HG03159 (cell line): ENCODE results near the gene ARHGAP24.

Source experiments
- ATAC-seq: cut with Tn5 transposase; IDR thresholded peaks from one replicate; pipeline ENCODE4 v1.9.1; 2021; ENCODE audit warnings: mild to moderate bottlenecking, moderate library complexity; ENCODE audit not compliant: unreplicated experiment

The ARHGAP24 gene

GRCh38 chr4:85733798-85734197, 258.8 kb downstream of the ARHGAP24 start:
- ATAC-seq = no peak

DNA sequence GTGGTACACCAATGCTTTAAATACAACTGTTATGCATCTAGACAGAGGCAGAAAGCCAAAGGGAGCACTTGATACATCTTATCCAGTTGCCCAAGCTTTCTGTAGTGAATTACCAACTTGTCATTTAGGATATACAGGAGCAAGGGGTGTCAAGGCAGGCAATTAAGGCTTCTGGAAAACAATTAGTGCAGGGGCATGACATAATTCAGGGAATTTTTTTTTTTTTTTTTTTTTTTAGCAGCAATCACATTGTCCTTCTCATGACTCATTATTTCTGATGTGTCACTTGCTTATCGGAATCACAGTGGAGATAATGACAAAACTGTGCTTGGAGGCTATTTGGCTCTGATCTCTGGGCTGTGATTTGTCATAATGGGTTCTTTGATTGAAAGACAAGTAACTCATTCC, 259.5 kb downstream of the ARHGAP24 start:
- no peak for ATAC-seq

GRCh38 chr4:85736571-85736970, 261.6 kb downstream of the ARHGAP24 start:
- ATAC-seq = no peak

GRCh38 chr4:85737254-85737653, 262.3 kb downstream of the ARHGAP24 start:
- no peak for ATAC-seq

DNA sequence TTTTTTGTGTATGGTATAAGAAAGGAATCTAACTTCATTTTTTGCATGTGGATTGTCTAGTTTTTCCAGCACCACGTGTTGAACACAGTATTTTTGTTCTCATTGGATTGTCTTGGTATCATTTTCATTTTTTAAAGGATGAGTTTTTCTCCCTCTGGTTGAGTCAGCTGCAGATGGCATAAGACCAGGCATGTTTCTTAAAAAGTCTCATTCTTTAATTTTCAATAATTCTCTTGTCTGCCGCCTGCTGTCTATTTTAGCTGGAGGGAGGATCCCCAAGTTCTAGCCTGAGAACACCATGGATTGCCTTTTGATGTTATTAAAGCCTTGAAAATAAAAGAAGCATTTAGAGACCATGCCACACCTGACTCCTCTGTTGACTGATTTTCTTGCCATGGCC, 263.8 kb downstream of the ARHGAP24 start:
- no peak for ATAC-seq

- no peak for ATAC-seq
Measured at GRCh38 chr4:85740431-85740861, 265.5 kb downstream of the ARHGAP24 start.

DNA sequence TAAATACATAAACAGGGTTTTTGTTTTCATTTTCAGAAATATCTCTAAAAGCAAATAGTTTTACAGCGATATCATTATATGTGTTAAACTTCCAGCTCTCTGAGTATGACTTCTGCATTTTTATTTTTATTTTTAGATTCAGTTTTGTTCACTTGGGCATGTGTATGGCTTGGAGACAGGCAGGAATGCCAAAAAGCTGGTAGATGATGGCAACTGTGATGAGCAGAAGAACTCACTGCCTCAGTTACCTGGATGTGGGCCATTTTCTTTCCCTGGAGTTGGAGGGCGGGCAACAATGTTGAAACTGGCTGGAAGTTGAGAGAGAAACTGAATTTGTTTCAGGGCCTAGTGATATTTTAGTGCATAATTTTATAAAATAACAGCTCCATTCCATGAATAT, 266.4 kb downstream of the ARHGAP24 start:
- no peak for ATAC-seq

DNA sequence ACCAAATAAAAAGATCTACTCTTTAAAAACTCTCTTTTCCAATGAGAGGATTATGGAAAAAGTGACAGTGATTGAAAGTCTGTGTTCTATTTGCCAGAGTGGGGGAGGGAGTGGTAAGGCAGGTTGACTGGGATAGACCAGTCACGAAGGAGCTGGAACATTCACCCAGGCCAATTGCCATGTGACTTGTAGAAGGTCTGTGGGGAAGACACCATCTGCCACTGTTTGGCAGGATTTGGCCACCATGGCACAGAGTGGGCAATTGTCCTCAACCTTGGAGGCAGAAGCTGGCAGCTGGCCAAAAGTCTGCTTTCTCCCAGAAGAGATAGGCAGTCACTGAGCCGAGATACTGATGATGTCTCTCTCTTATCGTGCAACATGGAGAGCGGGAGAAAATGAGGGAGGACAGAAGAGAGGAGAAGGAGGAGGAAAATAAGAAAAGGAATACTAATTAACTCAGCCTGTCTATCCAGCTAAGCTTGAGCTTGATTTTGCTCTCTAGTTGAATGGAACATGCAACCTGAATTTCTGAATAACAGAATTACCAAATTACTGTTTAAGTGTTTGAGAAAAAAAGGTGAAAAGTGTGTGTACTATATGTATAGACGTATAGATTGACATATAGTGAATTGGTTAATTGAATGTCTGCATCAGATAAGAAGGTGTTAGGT, 267.1 kb downstream of the ARHGAP24 start:
- ATAC-seq = no peak

DNA sequence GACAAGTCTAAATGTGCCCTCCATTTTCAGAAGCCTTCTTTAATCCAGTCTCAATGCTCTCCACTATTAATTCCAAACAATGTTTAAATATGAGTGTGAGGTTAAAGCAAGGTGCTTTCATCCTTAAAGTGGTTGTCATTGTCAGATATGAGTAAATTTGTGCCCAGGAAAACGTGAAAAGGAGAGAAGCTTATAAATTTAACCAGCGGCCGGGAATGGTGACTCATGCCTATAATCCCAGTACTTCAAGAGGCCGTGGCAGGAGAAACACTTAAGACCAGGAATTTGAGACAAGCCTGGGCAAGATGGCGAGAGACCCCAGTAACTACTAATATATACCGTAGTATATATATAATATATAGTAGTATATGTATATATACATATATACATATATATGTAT, 270.0 kb downstream of the ARHGAP24 start:
- no peak for ATAC-seq

DNA sequence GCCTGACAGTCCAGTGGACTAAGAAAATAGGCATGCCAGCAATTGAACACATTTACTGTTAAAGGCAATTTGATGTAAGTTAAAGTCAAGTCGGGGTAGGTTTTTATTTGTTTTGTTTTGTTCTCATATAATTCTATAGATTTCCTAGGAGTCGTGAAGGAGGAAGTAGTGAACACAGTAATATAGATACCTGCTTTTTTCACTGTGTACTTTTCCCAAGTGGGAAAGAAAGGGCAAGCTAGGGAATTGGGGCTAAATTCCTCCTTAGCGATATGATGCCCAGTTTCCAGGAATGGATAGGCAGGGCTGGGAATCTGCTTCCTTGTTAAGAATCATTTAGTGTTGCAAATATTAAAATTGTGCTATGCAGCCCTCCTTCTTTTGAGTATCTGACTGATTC, 271.0 kb downstream of the ARHGAP24 start:
- no peak for ATAC-seq

DNA sequence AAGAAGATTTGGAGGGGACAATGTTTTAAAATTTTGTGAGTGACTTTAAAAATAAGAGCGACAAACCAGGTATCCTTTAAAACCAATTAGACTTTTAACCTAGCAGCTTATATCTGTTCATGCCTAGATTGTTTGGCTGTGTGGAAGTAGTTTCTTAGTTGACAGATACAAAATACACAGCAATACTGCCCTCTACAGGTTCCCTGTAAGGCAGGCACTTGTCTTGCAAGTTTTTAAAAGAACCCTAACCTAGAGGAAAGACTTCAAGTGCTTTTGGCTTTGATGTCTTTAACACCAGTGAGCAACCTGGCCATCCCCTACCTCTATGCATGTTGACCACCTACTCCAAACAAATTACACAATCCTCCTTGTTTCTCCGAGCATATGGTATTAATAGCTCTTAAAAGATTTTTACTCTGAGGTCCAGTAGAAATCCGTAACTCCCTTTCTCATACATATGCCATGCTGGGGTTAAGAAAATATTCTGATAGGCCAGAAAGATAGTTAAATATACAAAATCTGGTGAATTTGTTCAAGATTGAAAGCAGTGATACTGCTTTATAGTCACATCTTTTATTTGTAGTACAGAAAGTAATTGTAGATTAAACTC, 273.0 kb downstream of the ARHGAP24 start:
- peak; percentile 68 for ATAC-seq

GRCh38 chr4:85748654-85749053, 273.7 kb downstream of the ARHGAP24 start:
- ATAC-seq = no peak

DNA sequence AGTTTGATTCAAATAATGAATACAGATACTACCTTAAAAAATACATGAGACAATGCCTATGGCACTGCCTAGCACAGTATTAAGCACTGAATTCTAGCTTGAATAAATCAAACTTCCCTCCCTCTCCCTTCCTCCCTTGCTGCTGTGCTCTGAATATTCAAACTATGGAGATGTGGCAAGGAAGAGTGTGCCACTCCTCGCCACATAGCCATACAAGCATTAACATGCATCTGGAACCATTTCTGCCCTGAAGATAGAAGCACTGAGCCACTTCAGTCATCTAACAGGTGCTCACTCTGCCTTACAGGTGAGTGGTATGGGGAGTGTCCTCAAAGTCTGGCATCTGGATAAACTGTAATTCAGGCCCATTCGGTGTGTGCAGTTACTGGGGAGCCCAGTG, 276.9 kb downstream of the ARHGAP24 start:
- no peak for ATAC-seq

GRCh38 chr4:85755285-85755684, 280.3 kb downstream of the ARHGAP24 start:
- ATAC-seq = no peak

- ATAC-seq = peak; percentile 64
Measured at GRCh38 chr4:85756938-85757337, 282.0 kb downstream of the ARHGAP24 start.

DNA sequence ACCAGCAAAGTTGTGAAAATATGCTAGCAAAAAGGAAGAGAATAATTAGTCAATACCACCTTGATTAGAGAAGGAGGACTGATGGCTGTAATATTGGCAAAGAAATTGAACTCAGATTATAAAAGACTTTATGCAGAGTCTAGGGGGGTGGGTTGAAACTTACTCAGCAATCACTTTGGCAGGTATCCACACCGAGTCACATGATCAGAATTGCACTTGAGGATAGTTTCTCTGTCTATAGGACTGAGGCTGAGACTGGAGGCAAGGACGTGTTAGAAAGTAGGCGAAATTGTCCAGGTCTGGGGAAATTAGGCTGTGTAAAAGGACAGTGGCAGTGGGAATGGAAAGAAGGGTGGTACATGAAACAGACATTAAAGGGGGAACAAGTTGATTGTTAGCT, 284.4 kb downstream of the ARHGAP24 start:
- ATAC-seq = no peak

DNA sequence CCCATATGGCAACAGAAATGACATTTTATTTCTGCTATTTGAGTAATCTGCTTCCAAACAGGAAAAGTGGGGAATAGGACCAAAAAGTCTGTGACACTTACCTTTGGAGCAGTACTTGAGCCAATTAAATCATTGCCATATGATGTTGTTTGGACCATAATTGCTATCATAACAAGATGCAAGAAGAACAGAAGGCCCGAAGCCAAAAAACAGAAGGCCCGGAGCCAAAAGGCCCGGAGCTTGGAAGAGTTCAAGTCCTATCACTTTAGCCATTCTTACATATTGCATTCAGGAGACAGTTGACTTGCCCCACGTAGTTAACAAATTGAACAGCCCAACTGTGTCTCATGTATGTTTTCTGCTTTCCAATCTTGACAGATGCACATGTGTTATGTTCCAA, 285.6 kb downstream of the ARHGAP24 start:
- no peak for ATAC-seq

DNA sequence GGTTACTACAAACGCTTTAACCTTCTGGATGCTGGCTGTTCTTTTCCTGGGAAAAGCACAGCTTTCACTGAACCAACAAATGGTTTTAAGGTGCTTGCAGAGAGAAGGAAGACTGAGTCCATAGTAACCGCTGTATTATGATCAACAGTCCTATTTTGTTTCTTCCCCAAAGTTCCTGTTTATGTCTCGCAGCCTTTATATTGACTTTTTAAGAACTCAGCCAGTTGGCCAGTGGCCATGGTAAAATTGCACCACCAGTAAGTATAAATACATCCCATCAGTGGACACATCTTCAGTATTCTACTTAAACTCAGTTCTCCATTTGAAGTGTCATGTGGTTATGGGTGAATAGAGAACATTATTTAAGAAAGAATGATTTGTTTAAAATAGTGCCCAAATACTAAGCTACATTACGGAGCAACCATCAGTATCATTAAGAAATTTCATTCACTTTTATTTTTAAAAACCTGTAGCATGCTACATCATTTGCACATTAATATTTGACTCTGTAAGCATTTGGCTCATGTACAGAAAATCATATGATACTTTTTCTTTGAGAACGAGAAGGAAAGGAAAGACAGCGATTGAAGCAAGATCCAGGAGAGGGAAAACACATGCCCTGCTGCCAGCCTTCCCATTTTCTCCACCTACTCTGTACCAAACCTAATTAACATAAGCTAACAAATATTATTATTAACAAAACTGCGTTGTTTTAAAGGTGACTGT, 287.0 kb downstream of the ARHGAP24 start:
- no peak for ATAC-seq

- no peak for ATAC-seq
Measured at GRCh38 chr4:85762529-85762871, 287.6 kb downstream of the ARHGAP24 start.

- no peak for ATAC-seq
Measured at GRCh38 chr4:85763202-85763601, 288.3 kb downstream of the ARHGAP24 start.

DNA sequence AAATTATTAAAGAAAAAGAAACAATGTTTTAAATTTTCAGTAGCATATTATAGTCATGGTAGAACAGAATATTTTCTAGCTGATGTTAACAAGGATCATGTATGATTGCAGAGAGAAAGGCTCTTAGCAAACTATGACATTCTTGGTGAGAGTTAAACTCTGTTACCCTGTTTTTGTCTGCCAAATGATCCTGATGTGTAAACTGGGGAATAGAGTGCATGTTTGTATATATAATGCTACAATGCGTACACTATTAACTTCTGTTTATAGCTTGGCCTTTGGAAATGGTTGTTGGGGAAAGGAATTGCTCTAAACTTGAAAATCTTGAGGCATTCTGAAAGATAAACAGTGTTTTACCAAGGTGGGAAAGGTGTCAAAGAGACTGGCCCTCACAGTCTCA, 292.7 kb downstream of the ARHGAP24 start:
- no peak for ATAC-seq

GRCh38 chr4:85769009-85769408, 294.1 kb downstream of the ARHGAP24 start:
- ATAC-seq = no peak
